ENCODE data around the gene RIPOR3.
"Not testable (repeated sequence)": the region's sequence is repeated elsewhere in the genome, so short reads cannot be mapped to it uniquely, and the experiment has no call there.

RIPOR3 gene

GRCh38 chr20:50704514-50704913 is 13.2 kb upstream of the RIPOR3 start:
- no peak for DNase-seq

GRCh38 chr20:50703651-50704438 is 12.5 kb upstream of the RIPOR3 start:
- not testable (repeated sequence) for DNase-seq

GRCh38 chr20:50701041-50701963 is 10.0 kb upstream of the RIPOR3 start:
- no peak for DNase-seq

- no peak for DNase-seq
Measured at GRCh38 chr20:50699688-50700087, 8.3 kb upstream of the RIPOR3 start.

GRCh38 chr20:50698255-50698654 is 6.9 kb upstream of the RIPOR3 start:
- not testable (repeated sequence) for DNase-seq

GRCh38 chr20:50695135-50695872 is 4.0 kb upstream of the RIPOR3 start:
- DNase-seq, result peak; percentile 79

GRCh38 chr20:50694379-50695134 is 3.2 kb upstream of the RIPOR3 start:
- DNase-seq, result no peak

- DNase-seq, result no peak
Measured at GRCh38 chr20:50693001-50693400, 1.7 kb upstream of the RIPOR3 start.

GRCh38 chr20:50692552-50692933 is 1.2 kb upstream of the RIPOR3 start:
- no peak for DNase-seq

- peak; percentile 67 for DNase-seq
Measured at GRCh38 chr20:50691573-50692551, 520 bp upstream of the RIPOR3 start.

- DNase-seq, result no peak
Measured at GRCh38 chr20:50689864-50690649, 1.3 kb downstream of the RIPOR3 start.

- no peak for DNase-seq
Measured at GRCh38 chr20:50688256-50688975, 2.9 kb downstream of the RIPOR3 start.

- DNase-seq, result peak; percentile 81
Measured at GRCh38 chr20:50686821-50687220, 4.5 kb downstream of the RIPOR3 start.

- DNase-seq, result no peak
Measured at GRCh38 chr20:50683570-50683969, 7.8 kb downstream of the RIPOR3 start.

GRCh38 chr20:50682947-50683530 is 8.3 kb downstream of the RIPOR3 start:
- DNase-seq, result no peak

GRCh38 chr20:50682065-50682464 is 9.3 kb downstream of the RIPOR3 start:
- no peak for DNase-seq

GRCh38 chr20:50681359-50682064 is 9.8 kb downstream of the RIPOR3 start:
- no peak for DNase-seq

All from left hindlimb (tissue), 1 donor.